Colonic mucosa (tissue), 4 donors: ENCODE data around the gene LY9. TPM values are rescaled to one million over a fixed set of nuclear protein-coding genes. Genes with fewer than 3 reads are reported as not detected.

Experiments used
- DNase-seq: peaks from one replicate; pipeline ENCODE4 v3.0.0-alpha.2; 2020
- H3K27ac ChIP-seq: fragments of 200-600 bp; one replicate; pipeline ENCODE4 v1.8.0; 2021
- H3K27me3 ChIP-seq: fragments of 200-600 bp; one replicate; pipeline ENCODE4 v1.8.0; 2021
- H3K36me3 ChIP-seq: fragments of 200-600 bp; one replicate; pipeline ENCODE4 v1.8.0; 2021
- H3K4me1 ChIP-seq: fragments of 200-600 bp; one replicate; pipeline ENCODE4 v1.8.0; 2021; ENCODE audit warnings: mild to moderate bottlenecking
- H3K4me3 ChIP-seq: fragments of 200-600 bp; one replicate; pipeline ENCODE4 v1.8.0; 2021
- H3K9ac ChIP-seq, 2 donors: one replicate each; pipeline ENCODE4 v1.7.0; 2013; ENCODE audit warnings: control low read depth in 2 of 2, low read depth in 2 of 2, low read length in 2 of 2
- H3K9me3 ChIP-seq: fragments of 200-600 bp; one replicate; pipeline ENCODE4 v1.8.0; 2021
- intact Hi-C: fragments of 100-400 bp; cut with DNase I; formaldehyde crosslinking; loops from one replicate; pipeline ENCODE4 v1.14.1; 2022
- total RNA-seq, 2 donors: library from RNA; stranded (reverse); fragmentation: NEBNext Ultra II Directional in 1 of 2; extraction: Animal tissue kit (Norgen Biotek cat#: 25700) in 1 of 2; gene quantifications; one replicate each; pipeline ENCODE4 v1.2.1, GENCODE V29; 2021
- TF ChIP-seq, protein P1 (sequence below): fragments of 200-600 bp; IDR thresholded peaks from one replicate; pipeline ENCODE4 v1.8.0; 2022; ENCODE audit warnings: antibody characterized with exemption, mild to moderate bottlenecking
- donor health status: healthy.
- donor health status: DM: no; HTN: no; CAD: no.
- donor health status: DM: no; HTN: no; CAD: no.

Gene LY9
- total RNA-seq, 2 donors from 2014 or later, result 1.2 to 2.7 TPM

DNA sequence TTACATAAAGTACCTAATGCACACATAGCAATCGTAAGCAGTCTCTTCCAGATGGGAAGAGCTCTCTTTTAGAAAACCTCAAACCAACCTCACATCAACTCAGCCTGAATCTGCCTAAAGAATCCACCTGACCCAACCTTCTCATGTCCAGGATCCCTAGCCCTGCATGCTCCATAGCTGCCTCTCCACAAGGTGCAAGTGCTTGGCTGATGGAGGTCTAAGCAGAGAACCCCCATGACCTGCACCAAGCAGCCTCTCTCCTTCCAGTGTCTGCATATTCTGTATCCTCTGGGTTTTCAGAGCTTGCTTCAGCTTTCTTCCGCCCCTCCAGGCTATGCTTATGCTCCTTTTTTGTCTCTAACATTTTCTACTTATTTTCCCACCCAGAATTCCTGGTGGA, 2.5 kb downstream of the LY9 start:
- H3K4me3 ChIP-seq, result no peak overlapping the region

DNA sequence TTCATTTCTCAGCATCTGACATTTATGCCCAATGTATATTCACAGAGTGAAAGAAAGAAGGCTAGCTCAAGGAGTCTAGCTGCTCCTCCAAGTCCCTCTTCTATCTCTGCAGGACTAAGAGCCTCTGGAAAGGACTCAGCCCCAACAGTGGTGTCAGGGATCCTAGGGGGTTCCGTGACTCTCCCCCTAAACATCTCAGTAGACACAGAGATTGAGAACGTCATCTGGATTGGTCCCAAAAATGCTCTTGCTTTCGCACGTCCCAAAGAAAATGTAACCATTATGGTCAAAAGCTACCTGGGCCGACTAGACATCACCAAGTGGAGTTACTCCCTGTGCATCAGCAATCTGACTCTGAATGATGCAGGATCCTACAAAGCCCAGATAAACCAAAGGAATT, 3.7 kb downstream of the LY9 start:
- Histone ChIP-seq H3K9me3 (no peaks in the 10 kb centered on the region), H3K27me3 (no peaks in the 10 kb centered on the region), H3K27ac (no peak overlapping the region), H3K4me3 (no peak overlapping the region), H3K36me3 (no peaks in the 10 kb centered on the region), H3K9ac (no peak overlapping the region), H3K4me1 (no peaks in the 10 kb centered on the region)
- intact Hi-C loops, result no loop called here
- TF ChIP-seq, protein P1, sequence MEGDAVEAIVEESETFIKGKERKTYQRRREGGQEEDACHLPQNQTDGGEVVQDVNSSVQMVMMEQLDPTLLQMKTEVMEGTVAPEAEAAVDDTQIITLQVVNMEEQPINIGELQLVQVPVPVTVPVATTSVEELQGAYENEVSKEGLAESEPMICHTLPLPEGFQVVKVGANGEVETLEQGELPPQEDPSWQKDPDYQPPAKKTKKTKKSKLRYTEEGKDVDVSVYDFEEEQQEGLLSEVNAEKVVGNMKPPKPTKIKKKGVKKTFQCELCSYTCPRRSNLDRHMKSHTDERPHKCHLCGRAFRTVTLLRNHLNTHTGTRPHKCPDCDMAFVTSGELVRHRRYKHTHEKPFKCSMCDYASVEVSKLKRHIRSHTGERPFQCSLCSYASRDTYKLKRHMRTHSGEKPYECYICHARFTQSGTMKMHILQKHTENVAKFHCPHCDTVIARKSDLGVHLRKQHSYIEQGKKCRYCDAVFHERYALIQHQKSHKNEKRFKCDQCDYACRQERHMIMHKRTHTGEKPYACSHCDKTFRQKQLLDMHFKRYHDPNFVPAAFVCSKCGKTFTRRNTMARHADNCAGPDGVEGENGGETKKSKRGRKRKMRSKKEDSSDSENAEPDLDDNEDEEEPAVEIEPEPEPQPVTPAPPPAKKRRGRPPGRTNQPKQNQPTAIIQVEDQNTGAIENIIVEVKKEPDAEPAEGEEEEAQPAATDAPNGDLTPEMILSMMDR, result no peak
- no peak for DNase-seq

More for the DNA sequence above, 2.5 kb downstream of the LY9 start:
- H3K27ac ChIP-seq, result peak overlapping the region; percentile 2
- H3K27me3 ChIP-seq, result no peaks in the 10 kb centered on the region
- no peaks in the 10 kb centered on the region for H3K4me1 ChIP-seq
- intact Hi-C loops, result no loop called here
- no peak overlapping the region for H3K9ac ChIP-seq
- TF ChIP-seq, protein P1, result no peak
- no peak for DNase-seq
- H3K9me3 ChIP-seq, result no peaks in the 10 kb centered on the region
- H3K36me3 ChIP-seq, result no peaks in the 10 kb centered on the region

GRCh38 chr1:160800142-160800541, 4.2 kb downstream of the LY9 start:
- H3K4me1 ChIP-seq, result no peaks in the 10 kb centered on the region
- no peak overlapping the region for H3K9ac ChIP-seq
- no peaks in the 10 kb centered on the region for H3K36me3 ChIP-seq
- DNase-seq, result no peak
- TF ChIP-seq, protein P1, result no peak
- no peak overlapping the region for H3K27ac ChIP-seq
- intact Hi-C loops, result no loop called here
- H3K4me3 ChIP-seq, result no peak overlapping the region
- H3K9me3 ChIP-seq, result no peaks in the 10 kb centered on the region
- no peaks in the 10 kb centered on the region for H3K27me3 ChIP-seq

GRCh38 chr1:160800645-160801408, 4.9 kb downstream of the LY9 start:
- Histone ChIP-seq H3K9ac (no peak overlapping the region), H3K9me3 (no peaks in the 10 kb centered on the region), H3K27me3 (no peaks in the 10 kb centered on the region), H3K4me3 (no peak overlapping the region), H3K4me1 (no peaks in the 10 kb centered on the region), H3K36me3 (no peaks in the 10 kb centered on the region), H3K27ac (no peak overlapping the region)
- TF ChIP-seq, protein P1, result no peak
- intact Hi-C loops, result no loop called here
- DNase-seq, result no peak

DNA sequence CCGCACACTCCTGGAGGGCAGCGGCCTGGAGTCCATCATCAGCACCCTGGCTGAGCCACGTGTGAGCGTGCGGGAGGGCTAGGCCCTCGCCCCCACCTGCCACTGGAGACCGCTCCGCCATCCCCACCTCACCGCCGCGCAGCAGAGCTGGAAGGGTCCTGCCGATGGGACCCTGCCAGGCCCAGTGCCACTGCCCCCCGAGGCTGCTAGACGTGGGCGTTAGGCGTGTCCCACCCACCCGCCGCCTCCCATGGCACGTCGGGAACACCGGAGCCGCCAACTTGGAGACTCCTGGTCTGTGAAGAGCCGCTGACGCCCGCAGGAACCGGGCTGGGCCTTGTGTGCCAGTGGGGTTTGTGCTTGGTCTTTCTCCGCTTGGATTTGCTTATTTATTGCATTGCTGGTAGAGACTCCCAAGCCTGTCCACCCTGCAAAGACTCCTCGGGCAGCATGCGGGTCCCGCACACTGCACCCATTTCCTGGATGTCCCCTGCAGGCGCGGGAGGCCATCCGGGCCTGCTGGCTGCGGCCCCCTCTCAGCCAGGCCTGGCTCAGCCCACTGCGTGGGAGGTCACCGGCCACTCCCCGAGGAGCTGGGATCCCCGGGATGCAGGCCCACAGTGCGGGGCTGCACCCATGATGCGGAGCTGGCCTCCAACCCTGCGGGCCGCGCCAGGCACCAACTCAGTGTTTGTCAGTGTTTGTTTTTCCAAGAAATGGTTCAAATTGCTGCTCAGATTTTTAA, 6.0 kb downstream of the LY9 start:
- Histone ChIP-seq H3K9me3 (no peaks in the 10 kb centered on the region), H3K4me1 (no peaks in the 10 kb centered on the region), H3K4me3 (no peak overlapping the region), H3K36me3 (no peaks in the 10 kb centered on the region), H3K27me3 (no peaks in the 10 kb centered on the region), H3K27ac (no peak overlapping the region), H3K9ac (no peak overlapping the region)
- TF ChIP-seq, protein P1, result no peak
- DNase-seq, result no peak
- intact Hi-C loops, result no loop called here
